Vagina (tissue), 2 donors: ENCODE data around the gene CBFA2T3.

Experiments used
- POLR2A ChIP-seq, 2 donors: fragments of 450-650 bp; IDR thresholded peaks; one replicate each; pipeline ENCODE4 v1.6.1; 2017; ENCODE audit warnings: antibody characterized with exemption in 2 of 2, mild to moderate bottlenecking in 2 of 2, moderate library complexity in 2 of 2
- POLR2AphosphoS5 ChIP-seq, 2 donors: sonication (generic); formaldehyde crosslinking; IDR thresholded peaks; one replicate each; pipeline ENCODE4 v1.9.0; 2017; ENCODE audit warnings: antibody characterized with exemption in 2 of 2, mild to moderate bottlenecking in 2 of 2, low read depth in 1 of 2; ENCODE audit not compliant: insufficient read depth in 1 of 2

- TF ChIP-seq POLR2AphosphoS5 (IDR thresholded peaks at IDR 0.05; ENCODE audit: insufficient read depth in 1 of 2, low read depth in 1 of 2) (no peak), POLR2A (IDR thresholded peaks at IDR 0.05) (no peak)
These were observed 91.2 kb downstream of the CBFA2T3 start for GRCh38 chr16:88885693-88886280.
